GM12801 (cell line): ENCODE results near the gene ADAMTS12.

Experiments
- TF ChIP-seq, protein P1 (sequence below): IDR thresholded peaks from one replicate; pipeline ENCODE4 v1.5.1; 2011; ENCODE audit warnings: control low read depth; ENCODE audit not compliant: insufficient read length; ENCODE audit errors: extremely low read depth

ADAMTS12 gene

GRCh38 chr5:33662722-33663427 is 228.9 kb downstream of the ADAMTS12 start:
- TF ChIP-seq, protein P1, sequence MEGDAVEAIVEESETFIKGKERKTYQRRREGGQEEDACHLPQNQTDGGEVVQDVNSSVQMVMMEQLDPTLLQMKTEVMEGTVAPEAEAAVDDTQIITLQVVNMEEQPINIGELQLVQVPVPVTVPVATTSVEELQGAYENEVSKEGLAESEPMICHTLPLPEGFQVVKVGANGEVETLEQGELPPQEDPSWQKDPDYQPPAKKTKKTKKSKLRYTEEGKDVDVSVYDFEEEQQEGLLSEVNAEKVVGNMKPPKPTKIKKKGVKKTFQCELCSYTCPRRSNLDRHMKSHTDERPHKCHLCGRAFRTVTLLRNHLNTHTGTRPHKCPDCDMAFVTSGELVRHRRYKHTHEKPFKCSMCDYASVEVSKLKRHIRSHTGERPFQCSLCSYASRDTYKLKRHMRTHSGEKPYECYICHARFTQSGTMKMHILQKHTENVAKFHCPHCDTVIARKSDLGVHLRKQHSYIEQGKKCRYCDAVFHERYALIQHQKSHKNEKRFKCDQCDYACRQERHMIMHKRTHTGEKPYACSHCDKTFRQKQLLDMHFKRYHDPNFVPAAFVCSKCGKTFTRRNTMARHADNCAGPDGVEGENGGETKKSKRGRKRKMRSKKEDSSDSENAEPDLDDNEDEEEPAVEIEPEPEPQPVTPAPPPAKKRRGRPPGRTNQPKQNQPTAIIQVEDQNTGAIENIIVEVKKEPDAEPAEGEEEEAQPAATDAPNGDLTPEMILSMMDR = no peak

DNA sequence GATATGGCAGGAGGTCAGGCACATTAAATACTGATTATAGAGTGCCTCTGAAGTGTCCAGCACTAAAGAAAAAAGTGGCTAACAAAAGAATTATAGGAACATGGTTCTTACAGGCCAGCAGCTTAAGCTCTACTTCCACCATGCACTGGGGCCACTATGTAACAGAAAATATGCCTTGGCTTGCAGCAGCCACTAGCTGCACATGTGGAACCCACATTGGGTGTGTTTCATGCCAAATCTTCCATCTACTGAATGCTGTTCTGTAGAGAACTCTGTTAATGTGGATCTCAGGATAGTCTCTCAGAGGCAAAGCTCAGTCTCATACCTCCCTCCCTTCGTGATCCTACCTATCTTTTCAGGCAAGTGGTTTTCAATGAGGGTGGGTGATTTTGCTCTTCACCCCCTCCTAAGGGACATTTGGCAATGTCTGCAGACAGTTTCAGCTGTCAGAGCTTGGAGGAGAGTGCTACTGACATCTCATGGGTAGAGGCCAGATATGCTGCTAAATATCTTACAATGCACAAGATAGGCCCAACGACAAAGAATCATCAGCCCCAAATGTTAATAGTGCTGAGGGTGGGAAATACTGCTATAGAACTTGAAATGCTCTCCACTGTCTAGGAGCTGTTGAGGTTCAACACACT is 232.1 kb downstream of the ADAMTS12 start:
- TF ChIP-seq, protein P1 = no peak

DNA sequence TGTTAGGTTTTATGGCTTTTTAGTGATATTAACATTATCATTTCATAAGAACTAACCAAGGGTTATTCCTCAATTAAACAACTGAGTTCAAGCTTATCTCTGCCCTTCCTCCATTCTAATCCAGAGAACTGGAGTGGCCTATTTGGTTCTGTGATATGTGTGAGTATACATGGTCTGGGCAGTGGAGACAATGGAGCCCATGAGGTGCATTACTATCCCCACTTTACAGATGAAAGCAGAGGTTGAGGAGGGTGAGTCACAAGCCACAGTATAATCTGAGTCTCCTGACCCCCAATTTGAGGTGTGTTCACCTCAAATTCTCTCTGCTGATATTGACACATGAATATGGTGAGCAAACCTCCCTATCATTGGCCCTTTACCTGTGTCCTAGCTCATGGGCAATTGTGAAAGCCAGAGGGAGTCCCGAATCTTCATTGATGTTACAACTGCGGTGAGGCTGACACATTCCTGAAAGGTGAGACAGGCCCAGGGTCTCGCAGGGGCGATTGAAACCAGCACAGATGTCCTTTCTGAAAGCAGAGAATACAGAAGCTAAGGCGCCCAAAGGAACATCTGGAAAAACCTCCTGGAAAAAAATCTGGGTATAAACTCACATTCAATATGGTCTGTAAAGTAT is 233.9 kb downstream of the ADAMTS12 start:
- TF ChIP-seq, protein P1 = no peak

GRCh38 chr5:33657176-33657575 is 234.6 kb downstream of the ADAMTS12 start:
- TF ChIP-seq, protein P1 = no peak

DNA sequence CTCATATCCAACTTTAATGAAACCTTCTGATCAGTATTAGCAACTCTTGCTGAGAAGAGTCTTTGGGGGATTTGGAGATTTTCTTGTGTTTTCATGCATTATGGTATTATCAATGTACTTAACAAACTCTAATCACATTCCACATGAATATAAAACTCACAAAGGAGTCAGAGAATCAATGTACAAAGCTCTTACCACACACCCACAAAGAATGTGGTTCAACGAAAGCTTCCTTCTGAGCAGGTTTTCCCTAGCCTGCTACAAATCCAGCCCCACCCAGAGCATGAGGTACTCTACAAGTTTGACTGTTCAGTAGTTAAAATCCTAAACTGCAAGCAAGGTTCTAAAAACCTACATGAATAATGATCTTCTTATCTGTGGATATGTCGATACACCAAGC is 240.9 kb downstream of the ADAMTS12 start:
- TF ChIP-seq, protein P1 = no peak

- TF ChIP-seq, protein P1 = no peak
Observed at GRCh38 chr5:33649549-33650482, 242.0 kb downstream of the ADAMTS12 start.
